Measurements from ENCODE around the gene IDI2. TPM values are rescaled to one million over a fixed set of nuclear protein-coding genes. Genes with fewer than 3 reads are reported as not detected.
A peak's percentile ranks its signal among the peaks of the same experiment; 100 is the strongest.
"Not testable (repeated sequence)": the region's sequence is repeated elsewhere in the genome, so short reads cannot be mapped to it uniquely, and the experiment has no call there.

The IDI2 gene
- under 1 TPM in 4 of 12 donors, not detected in 8; 0.23 to 0.44 (median 0.25) TPM for polyA plus RNA-seq (ENCODE audit: insufficient read length in 12 of 12)
- long read RNA-seq, donor 1 = 0 reads
- long read RNA-seq, donor 2 = 0 reads
- long read RNA-seq, donor 3 = 0 reads
- long read RNA-seq, donor 4 = 0 reads
- long read RNA-seq, donor 5 = 0 reads
- long read RNA-seq, donor 6 = 0 reads
- long read RNA-seq, donor 7 = 0 reads
- long read RNA-seq, donor 8 = 0 reads
- long read RNA-seq, donor 9 = 0 reads
- long read RNA-seq, donor 10 = 0 reads
- long read RNA-seq, donor 11 = 0 reads

- DNase-seq = no peak
Observed at GRCh38 chr10:1025683-1026082, at the start of gene IDI2. IDI2 (minus strand) TSS chr10:1025859; CDS start chr10:1024723, 1,136 bp downstream.

DNA sequence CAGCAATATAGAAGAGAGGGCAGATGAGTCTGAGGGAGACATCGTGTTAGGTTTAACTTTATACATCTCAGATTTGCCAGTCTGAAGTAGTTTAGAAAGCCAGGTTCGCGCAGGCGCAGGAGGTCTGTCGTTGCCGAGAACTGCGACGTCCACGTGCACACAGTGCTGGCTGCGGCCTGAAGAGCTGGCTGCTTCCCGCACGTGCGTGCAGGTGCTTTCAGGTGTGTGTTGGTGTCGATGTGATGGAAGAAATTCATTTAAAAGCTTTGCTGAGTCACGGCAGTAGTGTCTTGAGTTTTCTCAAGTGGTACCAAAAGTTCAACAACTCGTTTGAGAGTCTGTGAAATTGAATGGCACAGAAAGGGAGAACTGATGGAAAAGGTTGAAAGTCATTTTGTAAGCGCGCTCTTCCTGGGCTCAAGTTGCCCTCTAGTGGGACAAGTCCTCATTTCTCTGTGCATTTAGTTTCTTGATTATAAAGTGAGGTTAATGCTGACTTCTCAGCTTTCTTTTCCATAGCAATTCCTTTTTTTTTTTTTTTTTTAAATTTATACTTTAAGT lies 49.2 kb upstream of the IDI2 start:
- no peak for DNase-seq

GRCh38 chr10:1074052-1074747 lies 48.5 kb upstream of the IDI2 start:
- DNase-seq = no peak

DNA sequence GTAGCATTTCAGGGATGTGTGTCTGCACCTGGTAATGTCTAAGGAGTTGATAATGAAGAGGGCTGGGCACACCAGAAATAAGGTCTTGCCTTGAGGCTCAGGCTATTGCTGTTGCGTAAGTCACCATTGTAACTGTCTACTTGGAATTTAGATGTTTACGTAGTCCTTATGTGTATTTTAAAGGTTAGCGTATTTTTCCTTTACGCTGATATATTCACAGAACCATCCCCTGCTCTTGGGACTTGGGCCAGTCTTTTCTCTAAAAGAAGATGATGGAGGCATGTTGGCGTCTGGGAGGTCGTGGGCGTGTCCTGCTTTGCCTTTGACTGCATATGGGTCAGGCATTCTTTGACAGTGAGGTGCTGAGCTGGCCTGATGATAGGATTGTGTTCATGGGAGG lies 45.3 kb upstream of the IDI2 start:
- no peak for DNase-seq

GRCh38 chr10:1068380-1069361 lies 43.0 kb upstream of the IDI2 start:
- DNase-seq = no peak

DNA sequence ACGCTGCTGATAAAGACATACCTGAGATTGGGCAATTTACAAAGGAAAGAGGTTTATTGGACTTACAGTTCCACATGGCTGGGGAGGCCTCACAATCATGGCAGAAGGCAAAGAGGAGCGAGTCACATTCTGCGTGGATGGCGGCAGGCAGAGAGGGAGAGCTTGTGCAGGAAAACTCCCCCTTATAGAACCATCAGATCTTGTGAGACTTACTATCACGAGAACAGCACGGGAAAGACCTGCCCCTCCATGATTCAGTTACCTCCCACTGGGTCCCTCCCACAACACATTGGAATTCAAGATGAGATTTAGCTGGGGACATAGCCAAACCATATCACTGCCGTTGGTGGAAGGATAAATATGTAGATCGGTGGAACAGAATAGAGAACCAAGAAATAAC lies 41.1 kb upstream of the IDI2 start:
- DNase-seq = not testable (repeated sequence)

DNA sequence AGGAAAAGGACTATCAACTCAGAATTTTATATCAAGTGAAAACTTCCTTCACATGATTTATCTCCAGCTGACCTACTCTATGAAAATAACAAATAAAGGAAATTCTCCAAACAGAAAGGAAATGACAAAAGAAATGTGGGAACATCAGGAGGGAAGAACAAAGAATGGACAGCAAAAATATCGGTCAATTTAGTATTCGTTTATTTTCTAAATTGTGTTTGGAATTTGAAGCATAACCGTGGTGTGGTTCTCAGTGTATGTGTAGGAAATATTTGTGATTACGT lies 39.2 kb upstream of the IDI2 start:
- DNase-seq = no peak

DNA sequence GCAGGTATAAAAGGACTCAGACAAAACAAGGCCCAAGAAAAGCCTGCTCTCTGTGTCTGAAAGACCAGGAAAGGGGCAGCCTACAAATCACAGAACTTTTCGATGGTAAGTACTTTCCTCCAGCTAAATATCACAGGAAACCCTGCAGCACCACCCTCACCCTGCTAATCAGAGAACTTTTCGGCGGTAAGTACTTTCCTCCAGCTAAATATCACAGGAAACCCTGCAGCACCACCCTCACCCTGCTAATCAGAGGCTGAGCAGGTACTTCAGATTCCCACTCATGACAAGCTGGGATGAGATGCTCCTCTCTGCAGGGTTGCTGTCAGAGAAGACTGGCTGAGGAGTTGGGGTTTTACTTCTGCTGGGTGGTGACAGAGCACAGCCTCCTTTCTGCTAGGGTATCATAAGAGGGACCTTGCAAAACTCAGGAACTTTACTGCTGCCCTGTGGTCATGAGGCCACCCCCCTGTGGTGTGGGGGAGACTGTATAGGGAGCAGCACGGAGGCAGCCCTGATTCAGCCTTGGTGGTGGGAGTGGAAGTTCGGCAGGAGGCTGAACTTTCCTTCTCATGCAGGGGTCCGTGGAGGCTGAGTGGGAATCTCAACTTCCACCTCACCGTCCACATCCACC lies 37.7 kb upstream of the IDI2 start:
- no peak for DNase-seq

- no peak for DNase-seq
Observed at GRCh38 chr10:1061930-1062774, 36.5 kb upstream of the IDI2 start.

DNA sequence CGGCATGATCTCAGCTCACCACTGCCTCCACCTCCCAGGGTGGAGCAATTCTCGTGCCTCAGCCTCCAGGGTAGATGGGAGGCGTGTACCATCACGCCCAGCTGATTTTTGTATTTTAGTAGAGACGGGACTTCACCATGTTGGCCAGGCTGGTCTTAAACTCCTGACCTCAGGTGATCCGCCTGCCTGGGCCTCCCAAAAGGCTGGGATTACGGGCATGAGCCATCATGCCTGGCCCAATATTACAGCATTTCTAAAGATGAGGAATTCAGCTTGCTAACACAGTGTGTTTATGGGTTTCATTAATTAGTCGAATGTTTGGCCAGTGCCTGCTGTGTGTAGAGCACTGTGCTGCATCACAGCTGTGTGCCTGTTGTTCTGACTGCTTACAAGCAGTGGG lies 34.2 kb upstream of the IDI2 start:
- no peak for DNase-seq

GRCh38 chr10:1058017-1058416 lies 32.4 kb upstream of the IDI2 start:
- DNase-seq = no peak

DNA sequence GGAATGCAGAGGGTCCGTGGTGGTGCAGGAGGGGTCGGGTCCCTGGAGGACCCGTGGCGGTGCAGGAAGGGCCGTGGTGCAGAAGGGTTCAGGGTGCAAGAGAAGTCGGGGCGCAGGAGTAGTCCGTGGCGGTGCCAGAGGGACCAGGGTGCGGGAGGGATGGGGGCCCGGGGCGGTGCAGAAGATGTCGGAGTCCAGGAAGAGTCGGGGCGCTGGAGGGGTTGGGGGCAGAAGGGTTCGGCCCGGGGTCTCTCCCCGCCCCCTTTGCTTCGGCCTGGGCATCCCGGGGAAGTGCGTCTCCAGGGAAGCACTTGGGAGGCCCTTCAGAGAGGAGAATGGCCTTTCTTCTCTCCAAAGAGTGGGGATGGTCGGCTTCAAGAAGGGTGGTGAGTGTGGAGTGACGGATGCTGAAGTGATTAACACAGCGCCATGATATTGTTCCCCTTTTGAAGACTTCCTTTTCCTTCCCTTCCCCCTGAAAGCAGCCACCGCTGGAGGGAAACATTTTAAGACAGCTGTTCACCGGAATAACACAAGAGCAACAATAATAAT lies 31.5 kb upstream of the IDI2 start:
- no peak for DNase-seq

DNA sequence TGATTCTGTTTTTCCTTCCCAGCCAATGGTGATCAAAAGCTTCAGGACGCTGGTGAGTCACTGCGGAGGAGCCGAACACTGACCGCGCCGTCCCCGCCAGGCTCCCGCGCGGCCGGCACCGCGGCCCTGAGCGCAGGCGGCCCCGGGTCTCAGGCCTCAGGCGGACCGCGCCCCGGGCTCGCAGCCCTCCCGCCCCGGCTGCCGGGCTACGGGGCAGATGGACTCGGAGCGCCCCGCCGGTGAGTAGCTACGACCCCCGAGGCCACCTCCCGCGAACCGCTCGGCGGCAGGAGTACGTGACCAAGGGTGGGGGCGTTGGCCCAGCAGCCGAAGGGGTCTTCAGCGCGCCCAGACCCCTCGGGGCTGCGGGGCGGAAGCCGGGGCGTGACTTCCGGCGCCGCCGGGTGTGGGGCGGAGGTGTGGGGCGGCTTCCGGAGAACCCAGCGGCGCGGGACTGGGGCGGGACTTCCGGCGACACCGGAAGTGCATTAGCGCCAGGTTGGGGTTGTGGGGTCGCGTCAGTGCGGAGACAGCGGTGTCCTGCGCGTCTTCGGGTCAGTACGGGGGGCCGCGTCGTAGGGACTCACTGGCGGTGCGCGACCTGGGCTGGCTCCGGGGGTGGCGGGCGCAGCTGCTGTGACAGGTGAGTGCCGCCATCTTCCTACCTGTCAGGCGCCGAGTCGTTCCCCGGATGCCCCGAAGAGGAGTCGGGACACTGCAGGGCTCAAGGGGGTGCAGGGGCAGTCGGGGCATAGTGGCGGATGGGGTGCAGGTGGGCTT lies 30.9 kb upstream of the IDI2 start, which contains the start of gene WDR37:
TSS of gene WDR37 (plus strand) at position 60 of the 780 bp plus-strand sequence. CDS start 15,771 bp downstream, outside the sequence.
- DNase-seq = peak; percentile 88

DNA sequence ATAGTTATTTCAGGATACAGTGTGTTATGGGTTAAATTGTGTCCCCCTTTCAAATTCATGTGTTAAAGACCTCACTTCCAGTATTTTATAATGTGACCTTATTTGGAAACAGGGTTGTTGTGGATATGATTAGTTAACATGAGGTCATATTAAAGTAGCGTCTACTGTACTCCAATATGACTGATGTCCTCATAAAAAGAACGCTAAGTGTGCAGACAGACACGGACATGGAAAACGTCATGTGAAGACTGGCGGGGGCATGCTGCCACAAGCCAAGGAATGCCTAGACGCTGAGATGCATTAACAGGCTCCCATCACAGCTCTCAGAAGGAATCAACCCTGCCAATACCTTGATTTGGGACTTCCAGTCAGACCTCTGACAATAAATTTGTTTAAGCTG lies 29.0 kb upstream of the IDI2 start:
- no peak for DNase-seq

- no peak for DNase-seq
Observed at GRCh38 chr10:1050554-1050953, 24.9 kb upstream of the IDI2 start.

- no peak for DNase-seq
Observed at GRCh38 chr10:1050145-1050544, 24.5 kb upstream of the IDI2 start.

DNA sequence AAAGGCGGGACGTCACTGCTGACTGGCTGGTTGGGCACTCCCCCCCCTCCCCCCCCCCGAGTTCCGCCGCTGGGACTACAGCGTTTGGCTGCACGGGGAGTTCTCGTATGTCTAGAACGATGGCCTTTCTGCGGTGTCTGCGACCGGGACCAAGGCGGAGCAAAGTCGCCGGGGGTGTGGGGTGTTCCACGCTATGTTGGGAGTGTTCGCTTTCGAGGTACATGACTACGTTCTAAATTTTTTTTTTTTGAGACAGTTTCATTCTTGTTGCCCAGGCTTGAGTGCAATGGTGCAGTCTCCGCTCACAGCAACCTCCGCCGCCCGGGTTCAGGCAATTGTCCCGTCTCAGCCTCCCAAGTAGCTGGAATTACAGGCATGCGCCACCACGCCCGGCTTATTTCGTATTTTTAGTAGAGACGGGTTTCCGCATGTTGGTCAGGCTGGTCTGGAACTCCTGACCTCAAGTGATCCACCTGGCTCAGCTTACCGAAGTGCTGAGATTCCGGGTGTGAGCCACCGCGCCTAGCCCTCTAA lies 23.8 kb upstream of the IDI2 start:
- no peak for DNase-seq

- peak; percentile 100 for DNase-seq
Observed at GRCh38 chr10:1048732-1049424, 23.2 kb upstream of the IDI2 start, which contains the start of gene IDI1. IDI1 (minus strand) TSS chr10:1049119; CDS start chr10:1049003, 116 bp downstream.

GRCh38 chr10:1048349-1048731 lies 22.7 kb upstream of the IDI2 start:
- no peak for DNase-seq
